Measurements from ENCODE around the gene RFWD3. TPM values are rescaled to one million over a fixed set of nuclear protein-coding genes. Genes with fewer than 3 reads are reported as not detected.

Gene RFWD3
- total RNA-seq, 1 donor from 2014 or later = 34.3 TPM

- TF ChIP-seq CTCF (IDR thresholded peaks at IDR 0.05; ENCODE audit: insufficient read depth, low read depth, low read length) (no peak), EZH2 (IDR thresholded peaks at IDR 0.05; ENCODE audit: insufficient read depth, low read length) (no peak)
- H3K79me2 ChIP-seq (ENCODE audit: insufficient read depth, low read length) = peaks cover 7% of the 10 kb centered on the region
- Mint-ChIP-seq H3K27ac (ENCODE audit: unreplicated experiment) (no peak overlapping the region), H3K4me1 (ENCODE audit: low read depth, unreplicated experiment) (peaks cover 6% of the 10 kb centered on the region), H3K36me3 (ENCODE audit: low read depth, unreplicated experiment) (peaks cover 8% of the 10 kb centered on the region), H3K27me3 (ENCODE audit: low read depth, unreplicated experiment) (no peaks in the 10 kb centered on the region), H3K4me3 (ENCODE audit: unreplicated experiment) (no peak overlapping the region), H3K9me3 (ENCODE audit: unreplicated experiment) (no peaks in the 10 kb centered on the region)
- H3K27ac ChIP-seq (ENCODE audit: low read depth, low read length) = no peak overlapping the region
- peaks cover 39% of the 10 kb centered on the region for H3K36me3 ChIP-seq (ENCODE audit: insufficient read depth, low read length)
- no peaks in the 10 kb centered on the region for H3K9me3 ChIP-seq (ENCODE audit: insufficient read depth, low read depth, low read length)
- no peak overlapping the region for H3K4me2 ChIP-seq (ENCODE audit: low read length)
- no peak overlapping the region for H3K4me3 ChIP-seq (ENCODE audit: insufficient read depth, low read depth, low read length)
- DNase-seq (ENCODE audit: low read depth) (no peak), FAIRE-seq (no peak)
- H3K4me1 ChIP-seq (ENCODE audit: insufficient read depth, low read length) = peaks cover 5% of the 10 kb centered on the region
- no peak overlapping the region for H2AFZ ChIP-seq (ENCODE audit: low read depth, low read length)
- H4K20me1 ChIP-seq (ENCODE audit: insufficient read depth, low read length) = peaks cover 2% of the 10 kb centered on the region
- H3K27me3 ChIP-seq (ENCODE audit: insufficient read depth, low read length) = no peaks in the 10 kb centered on the region
- H3K9ac ChIP-seq (ENCODE audit: low read length) = no peak overlapping the region
Observed at GRCh38 chr16:74641969-74642368, 24.7 kb downstream of the RFWD3 start.

GRCh38 chr16:74637742-74638453, 28.8 kb downstream of the RFWD3 start:
- Mint-ChIP-seq H3K36me3 (ENCODE audit: low read depth, unreplicated experiment) (peaks cover 3% of the 10 kb centered on the region), H3K9me3 (ENCODE audit: unreplicated experiment) (no peaks in the 10 kb centered on the region), H3K27ac (ENCODE audit: unreplicated experiment) (no peak overlapping the region), H3K4me1 (ENCODE audit: low read depth, unreplicated experiment) (peaks cover 2% of the 10 kb centered on the region), H3K4me3 (ENCODE audit: unreplicated experiment) (no peak overlapping the region), H3K27me3 (ENCODE audit: low read depth, unreplicated experiment) (no peaks in the 10 kb centered on the region)
- Histone ChIP-seq H3K27ac (ENCODE audit: low read depth, low read length) (no peak overlapping the region), H4K20me1 (ENCODE audit: insufficient read depth, low read length) (no peaks in the 10 kb centered on the region), H3K4me3 (ENCODE audit: insufficient read depth, low read depth, low read length) (no peak overlapping the region), H2AFZ (ENCODE audit: low read depth, low read length) (no peak overlapping the region), H3K9ac (ENCODE audit: low read length) (no peak overlapping the region), H3K36me3 (ENCODE audit: insufficient read depth, low read length) (peaks cover 29% of the 10 kb centered on the region), H3K4me2 (ENCODE audit: low read length) (no peak overlapping the region), H3K9me3 (ENCODE audit: insufficient read depth, low read depth, low read length) (no peaks in the 10 kb centered on the region), H3K27me3 (ENCODE audit: insufficient read depth, low read length) (no peaks in the 10 kb centered on the region), H3K4me1 (ENCODE audit: insufficient read depth, low read length) (no peaks in the 10 kb centered on the region), H3K79me2 (ENCODE audit: insufficient read depth, low read length) (peaks cover 4% of the 10 kb centered on the region)
- DNase-seq (ENCODE audit: low read depth) (no peak), FAIRE-seq (no peak)
- TF ChIP-seq EZH2 (IDR thresholded peaks at IDR 0.05; ENCODE audit: insufficient read depth, low read length) (no peak), CTCF (IDR thresholded peaks at IDR 0.05; ENCODE audit: insufficient read depth, low read depth, low read length) (no peak)

GRCh38 chr16:74635303-74635702, 31.4 kb downstream of the RFWD3 start:
- Histone ChIP-seq H3K79me2 (ENCODE audit: insufficient read depth, low read length) (peaks cover 4% of the 10 kb centered on the region), H2AFZ (ENCODE audit: low read depth, low read length) (no peak overlapping the region), H3K9me3 (ENCODE audit: insufficient read depth, low read depth, low read length) (no peaks in the 10 kb centered on the region), H3K9ac (ENCODE audit: low read length) (no peak overlapping the region), H3K4me3 (ENCODE audit: insufficient read depth, low read depth, low read length) (no peak overlapping the region), H3K4me1 (ENCODE audit: insufficient read depth, low read length) (no peaks in the 10 kb centered on the region), H3K36me3 (ENCODE audit: insufficient read depth, low read length) (peaks cover 41% of the 10 kb centered on the region), H3K27ac (ENCODE audit: low read depth, low read length) (no peak overlapping the region), H4K20me1 (ENCODE audit: insufficient read depth, low read length) (no peaks in the 10 kb centered on the region), H3K4me2 (ENCODE audit: low read length) (no peak overlapping the region), H3K27me3 (ENCODE audit: insufficient read depth, low read length) (no peaks in the 10 kb centered on the region)
- TF ChIP-seq CTCF (IDR thresholded peaks at IDR 0.05; ENCODE audit: insufficient read depth, low read depth, low read length) = no peak
- no peak for TF ChIP-seq EZH2 (IDR thresholded peaks at IDR 0.05; ENCODE audit: insufficient read depth, low read length)
- Mint-ChIP-seq H3K27ac (ENCODE audit: unreplicated experiment) (no peak overlapping the region), H3K4me1 (ENCODE audit: low read depth, unreplicated experiment) (peaks cover 2% of the 10 kb centered on the region), H3K9me3 (ENCODE audit: unreplicated experiment) (no peaks in the 10 kb centered on the region), H3K27me3 (ENCODE audit: low read depth, unreplicated experiment) (no peaks in the 10 kb centered on the region), H3K36me3 (ENCODE audit: low read depth, unreplicated experiment) (peaks cover 14% of the 10 kb centered on the region), H3K4me3 (ENCODE audit: unreplicated experiment) (no peak overlapping the region)
- DNase-seq (ENCODE audit: low read depth) (no peak), FAIRE-seq (no peak)
